K562 (cell line): ENCODE measurements around the gene TK1. TPM values are rescaled to one million over a fixed set of nuclear protein-coding genes. Genes with fewer than 3 reads are reported as not detected.

Experiments used
- ATF7 ChIP-seq: fragments of 450-650 bp; IDR thresholded peaks from 2 replicates; pipeline ENCODE4 v1.7.1; 2014; ENCODE audit warnings: mild to moderate bottlenecking, moderate library complexity
- CGGBP1 ChIP-seq: fragments of 250-450 bp; sonication (Bioruptor Pico); IDR thresholded peaks from 2 replicates; pipeline ENCODE4 v1.9.0; 2021; ENCODE audit warnings: mild to moderate bottlenecking
- DMBX1 ChIP-seq: fragments of 250-450 bp; sonication (Bioruptor Pico); IDR thresholded peaks from 2 replicates; pipeline ENCODE4 v1.8.0; 2022; ENCODE audit warnings: inconsistent platforms, mild to moderate bottlenecking, moderate library complexity, borderline replicate concordance
- ESRRA ChIP-seq: fragments of 450-650 bp; IDR thresholded peaks from 2 replicates; pipeline ENCODE4 v1.6.1; 2014; ENCODE audit warnings: low read depth, mild to moderate bottlenecking, moderate library complexity, borderline replicate concordance
- GABPB2 ChIP-seq: fragments of 250-450 bp; sonication (Bioruptor Pico); conservative IDR thresholded peaks from 2 replicates; pipeline ENCODE4 v1.5.1; 2021; ENCODE audit warnings: mild to moderate bottlenecking
- MITF ChIP-seq: IDR thresholded peaks from 2 replicates; pipeline ENCODE4 v1.6.1; 2014; ENCODE audit warnings: antibody characterized with exemption
- SAP30 ChIP-seq: fragments of 200-600 bp; sonication (generic); IDR thresholded peaks from 2 replicates; pipeline ENCODE4 v1.6.1; 2012; ENCODE audit warnings: borderline replicate concordance, low read depth, mild to moderate bottlenecking, moderate library complexity, low read length, control low read depth, inconsistent platforms; ENCODE audit not compliant: insufficient read depth, poor library complexity, severe bottlenecking
- TAF1 ChIP-seq: IDR thresholded peaks from 2 replicates; pipeline ENCODE4 v1.6.1; 2011; ENCODE audit warnings: mild to moderate bottlenecking, low read length, moderate library complexity; ENCODE audit not compliant: insufficient read depth, control insufficient read depth, severe bottlenecking; ENCODE audit errors: extremely low read depth
- ZBTB26 ChIP-seq: fragments of 450-650 bp; formaldehyde crosslinking; IDR thresholded peaks from 2 replicates; pipeline ENCODE4 v1.4.0; 2022; ENCODE audit warnings: missing genetic modification characterization
- ZBTB7A ChIP-seq: IDR thresholded peaks from 2 replicates; pipeline ENCODE4 v1.6.1; 2011; ENCODE audit warnings: low read depth, mild to moderate bottlenecking, low read length, moderate library complexity, borderline replicate concordance; ENCODE audit not compliant: control insufficient read depth
- ZFPM2 ChIP-seq: fragments of 250-450 bp; sonication (Bioruptor Pico); IDR thresholded peaks from 2 replicates; pipeline ENCODE4 v1.5.1; 2022; ENCODE audit warnings: mild to moderate bottlenecking
- ZNF140 ChIP-seq: fragments of 250-450 bp; sonication (Bioruptor Pico); IDR thresholded peaks from 2 replicates; pipeline ENCODE4 v1.8.0; 2021; ENCODE audit warnings: moderate library complexity, mild to moderate bottlenecking, inconsistent platforms
- ZNF384 ChIP-seq: IDR thresholded peaks from 2 replicates; pipeline ENCODE4 v1.6.1; 2012; ENCODE audit warnings: low read depth, low read length, improper control_type of control experiment
- ZNF699 ChIP-seq: fragments of 250-450 bp; sonication (Bioruptor Pico); IDR thresholded peaks from 2 replicates; pipeline ENCODE4 v1.8.0; 2021; ENCODE audit warnings: mild to moderate bottlenecking, moderate library complexity; ENCODE audit not compliant: insufficient replicate concordance
- polyA plus RNA-seq, 8 experiments: library from polyadenylated mRNA; depleted of rRNA in 4 of 8; stranded (reverse) in 5 of 8; unstranded in 3 of 8; fragments of >200 nt; fragmentation: Nextera tagmentation in 2 of 8; fragmentation: Illumina TruSeq in 1 of 8; extraction: Ambion mirVana in 2 of 8; extraction: Trizol in 1 of 8; gene quantifications; 2 replicates each; pipeline versions ENCODE4 v1.2.1 to v1.2.3, GENCODE V29; 2011 to 2014; ENCODE audit warnings: inconsistent platforms in 1 of 8, missing spikeins in 1 of 8
- total RNA-seq, 7 experiments: library from RNA; depleted of rRNA in 6 of 7; stranded (reverse); fragments of >200 nt in 6 of 7; fragmentation: Illumina TruSeq in 2 of 7; extraction: Trizol in 2 of 7; gene quantifications; 2 replicates each; pipeline versions ENCODE4 v1.2.1 to v1.2.3, GENCODE V29; 2011 to 2021; ENCODE audit warnings: low replicate concordance in 1 of 7
- TF ChIP-seq, protein P1 (sequence below): fragments of 150-350 bp; conservative IDR thresholded peaks from 2 replicates; pipeline ENCODE4 v1.6.1; 2014; ENCODE audit warnings: low read length
- TF ChIP-seq, protein P2 (sequence below): fragments of 450-650 bp; IDR thresholded peaks from 2 replicates; pipeline ENCODE4 v1.6.1; 2016; ENCODE audit warnings: antibody characterized with exemption
- TF ChIP-seq, protein P3 (sequence below): IDR thresholded peaks from 2 replicates; pipeline ENCODE4 v1.6.1; 2016; ENCODE audit warnings: missing genetic modification characterization, missing compliant biosample characterization

The TK1 gene
- total and polyA plus RNA-seq, 9 of the 15 experiments (the other 6 are each of a cell fraction or from before 2014, with no cell fraction given), result 8.4 to 280 (median 103) TPM

DNA sequence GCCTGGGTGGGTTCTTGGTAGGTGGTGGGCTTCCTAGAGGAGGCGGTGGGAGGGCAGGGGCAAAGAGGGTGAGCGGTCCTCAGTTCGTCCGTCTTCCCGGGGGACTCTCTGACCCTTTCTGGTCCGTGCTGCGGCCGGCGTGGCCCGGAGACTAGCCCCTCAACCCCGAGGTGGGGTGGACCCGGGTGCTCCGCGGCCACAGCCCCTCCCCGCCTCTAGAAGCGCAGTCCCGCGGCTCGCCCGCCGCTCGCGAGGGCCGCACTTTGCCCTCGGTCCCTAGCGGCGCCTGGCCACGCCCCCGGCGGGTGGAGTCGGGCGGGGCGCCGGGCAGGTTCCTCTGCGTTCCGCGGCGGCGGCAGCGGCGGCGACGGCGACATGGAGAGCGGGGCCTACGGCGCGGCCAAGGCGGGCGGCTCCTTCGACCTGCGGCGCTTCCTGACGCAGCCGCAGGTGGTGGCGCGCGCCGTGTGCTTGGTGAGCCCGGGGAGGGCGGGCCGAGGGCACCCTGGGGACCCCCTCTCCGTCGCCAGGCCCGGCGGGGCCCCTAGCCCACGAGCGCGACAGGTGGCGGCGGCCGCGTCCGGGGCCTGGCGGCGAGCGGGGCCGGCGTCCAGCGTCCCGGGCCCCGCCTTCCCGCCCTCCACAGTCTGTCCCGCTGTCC lies 18.5 kb downstream of the TK1 start, which contains the start of gene SYNGR2 (continued):
- TF ChIP-seq ZNF699 (CRISPR knock-in tag), result no peak
- peak; percentile 44 for TF ChIP-seq TAF1
- TF ChIP-seq ZBTB7A, result peak; percentile 90; the same call in 1 of the 2 replicates
- TF ChIP-seq, protein P1, sequence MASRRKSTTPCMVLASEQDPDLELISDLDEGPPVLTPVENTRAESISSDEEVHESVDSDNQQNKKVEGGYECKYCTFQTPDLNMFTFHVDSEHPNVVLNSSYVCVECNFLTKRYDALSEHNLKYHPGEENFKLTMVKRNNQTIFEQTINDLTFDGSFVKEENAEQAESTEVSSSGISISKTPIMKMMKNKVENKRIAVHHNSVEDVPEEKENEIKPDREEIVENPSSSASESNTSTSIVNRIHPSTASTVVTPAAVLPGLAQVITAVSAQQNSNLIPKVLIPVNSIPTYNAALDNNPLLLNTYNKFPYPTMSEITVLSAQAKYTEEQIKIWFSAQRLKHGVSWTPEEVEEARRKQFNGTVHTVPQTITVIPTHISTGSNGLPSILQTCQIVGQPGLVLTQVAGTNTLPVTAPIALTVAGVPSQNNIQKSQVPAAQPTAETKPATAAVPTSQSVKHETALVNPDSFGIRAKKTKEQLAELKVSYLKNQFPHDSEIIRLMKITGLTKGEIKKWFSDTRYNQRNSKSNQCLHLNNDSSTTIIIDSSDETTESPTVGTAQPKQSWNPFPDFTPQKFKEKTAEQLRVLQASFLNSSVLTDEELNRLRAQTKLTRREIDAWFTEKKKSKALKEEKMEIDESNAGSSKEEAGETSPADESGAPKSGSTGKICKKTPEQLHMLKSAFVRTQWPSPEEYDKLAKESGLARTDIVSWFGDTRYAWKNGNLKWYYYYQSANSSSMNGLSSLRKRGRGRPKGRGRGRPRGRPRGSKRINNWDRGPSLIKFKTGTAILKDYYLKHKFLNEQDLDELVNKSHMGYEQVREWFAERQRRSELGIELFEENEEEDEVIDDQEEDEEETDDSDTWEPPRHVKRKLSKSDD, result no peak
- no peak for TF ChIP-seq GABPB2 (CRISPR knock-in tag)
- TF ChIP-seq, protein P2, sequence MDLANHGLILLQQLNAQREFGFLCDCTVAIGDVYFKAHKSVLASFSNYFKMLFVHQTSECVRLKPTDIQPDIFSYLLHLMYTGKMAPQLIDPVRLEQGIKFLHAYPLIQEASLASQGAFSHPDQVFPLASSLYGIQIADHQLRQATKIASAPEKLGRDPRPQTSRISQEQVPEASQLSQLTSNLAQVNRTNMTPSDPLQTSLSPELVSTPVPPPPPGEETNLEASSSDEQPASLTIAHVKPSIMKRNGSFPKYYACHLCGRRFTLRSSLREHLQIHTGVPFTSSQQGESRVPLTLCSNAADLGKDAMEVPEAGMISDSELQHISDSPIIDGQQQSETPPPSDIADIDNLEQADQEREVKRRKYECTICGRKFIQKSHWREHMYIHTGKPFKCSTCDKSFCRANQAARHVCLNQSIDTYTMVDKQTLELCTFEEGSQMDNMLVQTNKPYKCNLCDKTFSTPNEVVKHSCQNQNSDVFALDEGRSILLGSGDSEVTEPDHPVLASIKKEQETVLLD, result 0 out of 2 replicates have a peak, but pooled peaks have one; percentile 8
- TF ChIP-seq, protein P3, sequence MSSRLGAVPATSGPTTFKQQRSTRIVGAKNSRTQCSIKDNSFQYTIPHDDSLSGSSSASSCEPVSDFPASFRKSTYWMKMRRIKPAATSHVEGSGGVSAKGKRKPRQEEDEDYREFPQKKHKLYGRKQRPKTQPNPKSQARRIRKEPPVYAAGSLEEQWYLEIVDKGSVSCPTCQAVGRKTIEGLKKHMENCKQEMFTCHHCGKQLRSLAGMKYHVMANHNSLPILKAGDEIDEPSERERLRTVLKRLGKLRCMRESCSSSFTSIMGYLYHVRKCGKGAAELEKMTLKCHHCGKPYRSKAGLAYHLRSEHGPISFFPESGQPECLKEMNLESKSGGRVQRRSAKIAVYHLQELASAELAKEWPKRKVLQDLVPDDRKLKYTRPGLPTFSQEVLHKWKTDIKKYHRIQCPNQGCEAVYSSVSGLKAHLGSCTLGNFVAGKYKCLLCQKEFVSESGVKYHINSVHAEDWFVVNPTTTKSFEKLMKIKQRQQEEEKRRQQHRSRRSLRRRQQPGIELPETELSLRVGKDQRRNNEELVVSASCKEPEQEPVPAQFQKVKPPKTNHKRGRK (tag), result no peak
- 0 out of 2 replicates have a peak, but pooled peaks have one; percentile 39 for TF ChIP-seq ZBTB26 (CRISPR knock-in tag)
- peak; percentile 30; the same call in 1 of the 2 replicates for TF ChIP-seq MITF
- peak; percentile 46; the same call in 1 of the 2 replicates for TF ChIP-seq ATF7
- TF ChIP-seq CGGBP1 (CRISPR knock-in tag), result peak; percentile 53; the same call in 1 of the 2 replicates
- TF ChIP-seq SAP30, result peak; percentile 44
- TF ChIP-seq ZFPM2 (CRISPR knock-in tag), result no peak
- TF ChIP-seq DMBX1 (CRISPR knock-in tag), result no peak
- TF ChIP-seq ZNF384, result no peak
- TF ChIP-seq ESRRA, result peak; percentile 42
- no peak for TF ChIP-seq ZNF140 (CRISPR knock-in tag)
